ENCODE data around the gene TMEM259. TPM values are rescaled to one million over a fixed set of nuclear protein-coding genes. Genes with fewer than 3 reads are reported as not detected.

TMEM259 gene
- total RNA-seq, 2 experiments from 2014 or later = 183 to 195 TPM

- Mint-ChIP-seq H3K4me3 (no peak overlapping the region), H3K36me3 (ENCODE audit: low read depth) (no peaks in the 10 kb centered on the region), H3K4me1 (peaks cover 13% of the 10 kb centered on the region), H3K27ac (no peak overlapping the region), H3K9me3 (no peaks in the 10 kb centered on the region), H3K27me3 (peaks cover 38% of the 10 kb centered on the region)
- no peak for DNase-seq
- ChIA-PET POLR2A (no interaction called here), CTCF (interaction anchor here (1.2 kb wide), 1 partner anchor 136 kb away, joined by 3 read pairs; no protein-coding TSS in a partner anchor)
Measured at GRCh38 chr19:998064-998463, 22.9 kb downstream of the TMEM259 start.

- H3K36me3 Mint-ChIP-seq (ENCODE audit: low read depth) = peaks cover 3% of the 10 kb centered on the region
- peak; percentile 70 for DNase-seq
- peak overlapping the region; percentile 36 for H3K4me3 Mint-ChIP-seq
- peaks cover 12% of the 10 kb centered on the region for H3K4me1 Mint-ChIP-seq
- ChIA-PET POLR2A (interaction anchor here (0.5 kb wide), 1 partner anchor 117 kb away, joined by 3 read pairs; no protein-coding TSS in a partner anchor), CTCF (interaction anchor here (0.7 to 1.8 kb wide), 4 partner anchors 73 to 248 kb away, joined by 3 to 4 read pairs (median 4); no protein-coding TSS in a partner anchor)
- H3K9me3 Mint-ChIP-seq = no peaks in the 10 kb centered on the region
- H3K27me3 Mint-ChIP-seq = peaks cover 32% of the 10 kb centered on the region
- peak overlapping the region; percentile 19 for H3K27ac Mint-ChIP-seq
Measured at GRCh38 chr19:996051-996838, 24.7 kb downstream of the TMEM259 start.

GRCh38 chr19:995051-995827, 25.7 kb downstream of the TMEM259 start:
- Mint-ChIP-seq H3K9me3 (no peaks in the 10 kb centered on the region), H3K27ac (no peak overlapping the region), H3K4me3 (no peak overlapping the region), H3K4me1 (peaks cover 10% of the 10 kb centered on the region), H3K36me3 (ENCODE audit: low read depth) (peaks cover 7% of the 10 kb centered on the region), H3K27me3 (peaks cover 27% of the 10 kb centered on the region)
- POLR2A ChIA-PET = no interaction called here
- CTCF ChIA-PET = interaction anchor here (0.7 kb wide), 1 partner anchor 74 kb away, joined by 4 read pairs; no protein-coding TSS in a partner anchor
- DNase-seq = no peak

- peaks cover 26% of the 10 kb centered on the region for H3K27me3 Mint-ChIP-seq
- peaks cover 10% of the 10 kb centered on the region for H3K4me1 Mint-ChIP-seq
- ChIA-PET CTCF (no interaction called here), POLR2A (no interaction called here)
- no peak overlapping the region for H3K27ac Mint-ChIP-seq
- H3K36me3 Mint-ChIP-seq (ENCODE audit: low read depth) = peaks cover 7% of the 10 kb centered on the region
- no peaks in the 10 kb centered on the region for H3K9me3 Mint-ChIP-seq
- H3K4me3 Mint-ChIP-seq = no peak overlapping the region
- DNase-seq = no peak
Measured at GRCh38 chr19:994516-994915, 26.4 kb downstream of the TMEM259 start.

- POLR2A ChIA-PET = no interaction called here
- no peak for DNase-seq
- Mint-ChIP-seq H3K27ac (no peak overlapping the region), H3K9me3 (no peaks in the 10 kb centered on the region), H3K36me3 (ENCODE audit: low read depth) (peaks cover 7% of the 10 kb centered on the region), H3K4me3 (no peak overlapping the region), H3K4me1 (peaks cover 6% of the 10 kb centered on the region), H3K27me3 (peaks cover 20% of the 10 kb centered on the region)
- CTCF ChIA-PET = no interaction called here
Measured at GRCh38 chr19:993831-994393, 27.0 kb downstream of the TMEM259 start.

GRCh38 chr19:993361-993830, 27.5 kb downstream of the TMEM259 start:
- Mint-ChIP-seq H3K27me3 (peaks cover 17% of the 10 kb centered on the region), H3K27ac (no peak overlapping the region), H3K36me3 (ENCODE audit: low read depth) (peaks cover 7% of the 10 kb centered on the region), H3K4me1 (peaks cover 6% of the 10 kb centered on the region), H3K4me3 (no peak overlapping the region), H3K9me3 (no peaks in the 10 kb centered on the region)
- ChIA-PET CTCF (no interaction called here), POLR2A (no interaction called here)
- DNase-seq = no peak

- Mint-ChIP-seq H3K4me1 (peaks cover 6% of the 10 kb centered on the region), H3K27me3 (peaks cover 10% of the 10 kb centered on the region), H3K4me3 (no peak overlapping the region), H3K36me3 (ENCODE audit: low read depth) (peaks cover 7% of the 10 kb centered on the region), H3K27ac (no peak overlapping the region), H3K9me3 (no peaks in the 10 kb centered on the region)
- ChIA-PET POLR2A (no interaction called here), CTCF (interaction anchor here (0.6 kb wide), 1 partner anchor 86 kb away, joined by 3 read pairs; no protein-coding TSS in a partner anchor)
- DNase-seq = no peak
Measured at GRCh38 chr19:992670-993055, 28.3 kb downstream of the TMEM259 start.

GRCh38 chr19:991932-992669, 28.8 kb downstream of the TMEM259 start:
- H3K27me3 Mint-ChIP-seq = peaks cover 9% of the 10 kb centered on the region
- ChIA-PET CTCF (interaction anchor here (0.6 kb wide), 1 partner anchor 86 kb away, joined by 3 read pairs; no protein-coding TSS in a partner anchor), POLR2A (no interaction called here)
- H3K36me3 Mint-ChIP-seq (ENCODE audit: low read depth) = peaks cover 7% of the 10 kb centered on the region
- no peak overlapping the region for H3K4me3 Mint-ChIP-seq
- H3K27ac Mint-ChIP-seq = no peak overlapping the region
- no peaks in the 10 kb centered on the region for H3K9me3 Mint-ChIP-seq
- no peak for DNase-seq
- peaks cover 6% of the 10 kb centered on the region for H3K4me1 Mint-ChIP-seq

GRCh38 chr19:991174-991931, 29.6 kb downstream of the TMEM259 start:
- peaks cover 6% of the 10 kb centered on the region for H3K4me1 Mint-ChIP-seq
- POLR2A ChIA-PET = no interaction called here
- no peak overlapping the region for H3K27ac Mint-ChIP-seq

GRCh38 chr19:990746-991145, 30.2 kb downstream of the TMEM259 start:
- H3K9me3 Mint-ChIP-seq = no peaks in the 10 kb centered on the region
- peaks cover 5% of the 10 kb centered on the region for H3K4me1 Mint-ChIP-seq
- no peak for DNase-seq
- CTCF ChIA-PET = no interaction called here
- H3K27me3 Mint-ChIP-seq = no peaks in the 10 kb centered on the region
- peaks cover 7% of the 10 kb centered on the region for H3K36me3 Mint-ChIP-seq (ENCODE audit: low read depth)
- POLR2A ChIA-PET = no interaction called here
- H3K27ac Mint-ChIP-seq = no peak overlapping the region
- no peak overlapping the region for H3K4me3 Mint-ChIP-seq

More at GRCh38 chr19:991174-991931, 29.6 kb downstream of the TMEM259 start:
- no peak overlapping the region for H3K4me3 Mint-ChIP-seq
- H3K27me3 Mint-ChIP-seq = peaks cover 2% of the 10 kb centered on the region
- CTCF ChIA-PET = no interaction called here
- DNase-seq = peak; percentile 57
- H3K9me3 Mint-ChIP-seq = no peaks in the 10 kb centered on the region
- peaks cover 7% of the 10 kb centered on the region for H3K36me3 Mint-ChIP-seq (ENCODE audit: low read depth)

GRCh38 chr19:990119-990571, 30.8 kb downstream of the TMEM259 start:
- no peaks in the 10 kb centered on the region for H3K9me3 Mint-ChIP-seq
- H3K4me3 Mint-ChIP-seq = no peak overlapping the region
- peaks cover 7% of the 10 kb centered on the region for H3K36me3 Mint-ChIP-seq (ENCODE audit: low read depth)
- H3K4me1 Mint-ChIP-seq = peaks cover 11% of the 10 kb centered on the region
- POLR2A ChIA-PET = no interaction called here
- H3K27me3 Mint-ChIP-seq = no peaks in the 10 kb centered on the region
- CTCF ChIA-PET = no interaction called here
- H3K27ac Mint-ChIP-seq = no peak overlapping the region
- no peak for DNase-seq
